ENCODE data around the gene FOXS1. TPM values are rescaled to one million over a fixed set of nuclear protein-coding genes. Genes with fewer than 3 reads are reported as not detected.

The FOXS1 gene
- total RNA-seq, 1 donor from 2014 or later = 26.0 TPM

DNA sequence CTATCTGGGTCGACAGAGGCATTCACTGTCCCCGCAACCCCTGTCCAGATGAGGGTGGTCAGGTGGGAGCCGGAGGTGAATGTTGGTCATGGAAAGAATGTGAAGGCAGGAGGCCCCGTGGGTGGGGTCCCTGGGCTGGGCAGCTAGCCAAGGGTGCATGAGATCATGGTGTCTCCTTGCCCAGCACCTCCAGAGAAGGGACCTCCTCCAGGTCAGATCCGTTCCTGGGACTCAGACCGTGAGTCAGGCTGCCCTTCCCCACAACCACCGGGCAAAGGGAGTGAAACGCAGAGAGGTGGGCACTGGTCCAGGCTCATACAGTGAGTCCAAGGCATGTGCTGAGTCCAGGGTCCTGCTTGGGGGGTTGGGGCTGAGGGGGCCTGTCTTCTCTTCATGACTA, 3.5 kb downstream of the FOXS1 start:
- DNase-seq (ENCODE audit: low read depth) (peak; percentile 77), FAIRE-seq (no peak)
- peaks cover 4% of the 10 kb centered on the region for H3K27me3 Mint-ChIP-seq (ENCODE audit: low read depth, unreplicated experiment)
- Histone ChIP-seq H3K27me3 (ENCODE audit: insufficient read depth, low read length) (no peaks in the 10 kb centered on the region), H3K4me3 (ENCODE audit: insufficient read depth, low read depth, low read length) (peak overlapping the region; percentile 40), H3K4me1 (ENCODE audit: insufficient read depth, low read length) (peaks cover 75% of the 10 kb centered on the region), H3K9me3 (ENCODE audit: insufficient read depth, low read depth, low read length) (no peaks in the 10 kb centered on the region), H3K27ac (ENCODE audit: low read depth, low read length) (peak overlapping the region; percentile 85), H3K79me2 (ENCODE audit: insufficient read depth, low read length) (peaks cover 14% of the 10 kb centered on the region), H3K9ac (ENCODE audit: low read length) (peak overlapping the region; percentile 72), H3K4me2 (ENCODE audit: low read length) (peak overlapping the region; percentile 84), H2AFZ (ENCODE audit: low read depth, low read length) (no peak overlapping the region), H3K36me3 (ENCODE audit: insufficient read depth, low read length) (no peaks in the 10 kb centered on the region), H4K20me1 (ENCODE audit: insufficient read depth, low read length) (no peaks in the 10 kb centered on the region)
- H3K36me3 Mint-ChIP-seq (ENCODE audit: low read depth, unreplicated experiment) = no peaks in the 10 kb centered on the region
- TF ChIP-seq, protein P1, sequence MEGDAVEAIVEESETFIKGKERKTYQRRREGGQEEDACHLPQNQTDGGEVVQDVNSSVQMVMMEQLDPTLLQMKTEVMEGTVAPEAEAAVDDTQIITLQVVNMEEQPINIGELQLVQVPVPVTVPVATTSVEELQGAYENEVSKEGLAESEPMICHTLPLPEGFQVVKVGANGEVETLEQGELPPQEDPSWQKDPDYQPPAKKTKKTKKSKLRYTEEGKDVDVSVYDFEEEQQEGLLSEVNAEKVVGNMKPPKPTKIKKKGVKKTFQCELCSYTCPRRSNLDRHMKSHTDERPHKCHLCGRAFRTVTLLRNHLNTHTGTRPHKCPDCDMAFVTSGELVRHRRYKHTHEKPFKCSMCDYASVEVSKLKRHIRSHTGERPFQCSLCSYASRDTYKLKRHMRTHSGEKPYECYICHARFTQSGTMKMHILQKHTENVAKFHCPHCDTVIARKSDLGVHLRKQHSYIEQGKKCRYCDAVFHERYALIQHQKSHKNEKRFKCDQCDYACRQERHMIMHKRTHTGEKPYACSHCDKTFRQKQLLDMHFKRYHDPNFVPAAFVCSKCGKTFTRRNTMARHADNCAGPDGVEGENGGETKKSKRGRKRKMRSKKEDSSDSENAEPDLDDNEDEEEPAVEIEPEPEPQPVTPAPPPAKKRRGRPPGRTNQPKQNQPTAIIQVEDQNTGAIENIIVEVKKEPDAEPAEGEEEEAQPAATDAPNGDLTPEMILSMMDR (IDR thresholded peaks at IDR 0.05; ENCODE audit: insufficient read depth, low read depth, low read length) = no peak
- TF ChIP-seq EZH2 (IDR thresholded peaks at IDR 0.05; ENCODE audit: insufficient read depth, low read length) = no peak
- peak overlapping the region; percentile 20 for H3K4me3 Mint-ChIP-seq (ENCODE audit: unreplicated experiment)
- peak overlapping the region; percentile 93 for H3K27ac Mint-ChIP-seq (ENCODE audit: unreplicated experiment)
- peaks cover 3% of the 10 kb centered on the region for H3K9me3 Mint-ChIP-seq (ENCODE audit: unreplicated experiment)
- H3K4me1 Mint-ChIP-seq (ENCODE audit: low read depth, unreplicated experiment) = peaks cover 38% of the 10 kb centered on the region

DNA sequence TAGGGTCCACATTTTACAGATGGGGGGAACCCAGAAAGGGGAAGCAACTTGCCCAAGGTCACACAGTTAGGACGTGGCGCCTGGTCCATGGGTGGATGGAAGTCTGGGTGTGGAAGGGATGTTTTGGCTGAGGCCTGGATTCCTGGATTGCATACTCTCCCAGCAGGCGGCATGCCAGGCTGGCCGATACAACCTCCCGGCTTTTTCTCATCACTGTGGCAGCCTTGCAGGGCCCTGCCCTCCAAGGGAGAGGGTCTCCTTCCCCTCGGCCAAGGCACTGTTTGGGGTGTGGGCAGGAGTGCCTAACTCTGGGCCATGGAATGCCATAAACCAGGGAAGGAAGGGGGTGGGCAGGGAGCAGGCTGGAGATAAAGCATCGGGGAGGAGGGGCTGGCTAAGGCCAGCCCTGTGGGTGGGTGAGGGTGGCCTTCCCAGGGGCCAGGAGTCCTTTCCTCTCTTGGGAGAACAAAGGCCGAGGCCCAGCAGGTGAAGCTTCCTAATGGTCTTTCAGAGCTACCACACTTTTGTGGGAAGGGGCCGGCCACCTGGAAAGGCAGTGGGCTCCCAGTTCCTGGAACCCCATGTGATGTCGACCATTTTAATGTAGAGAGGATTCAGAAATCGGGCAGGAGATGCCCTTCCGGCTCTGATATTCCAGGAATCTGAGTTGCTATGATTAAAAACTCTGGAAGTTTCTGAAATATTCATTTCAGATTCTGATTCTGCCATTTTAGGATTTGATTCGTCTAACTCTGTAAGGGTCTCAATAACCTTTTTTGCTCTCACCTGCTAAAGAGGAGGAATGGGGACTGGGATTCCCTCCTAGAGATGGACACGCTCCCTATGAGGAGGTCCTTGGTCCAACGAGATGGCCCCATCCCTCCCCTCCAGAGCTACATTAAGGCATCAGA, 4.2 kb downstream of the FOXS1 start:
- no peaks in the 10 kb centered on the region for H3K36me3 ChIP-seq (ENCODE audit: insufficient read depth, low read length)
- Mint-ChIP-seq H3K36me3 (ENCODE audit: low read depth, unreplicated experiment) (no peaks in the 10 kb centered on the region), H3K9me3 (ENCODE audit: unreplicated experiment) (peaks cover 3% of the 10 kb centered on the region), H3K27me3 (ENCODE audit: low read depth, unreplicated experiment) (no peaks in the 10 kb centered on the region), H3K4me3 (ENCODE audit: unreplicated experiment) (no peak overlapping the region), H3K4me1 (ENCODE audit: low read depth, unreplicated experiment) (peaks cover 44% of the 10 kb centered on the region), H3K27ac (ENCODE audit: unreplicated experiment) (peak overlapping the region; percentile 75)
- H3K79me2 ChIP-seq (ENCODE audit: insufficient read depth, low read length) = peaks cover 14% of the 10 kb centered on the region
- H3K9ac ChIP-seq (ENCODE audit: low read length) = peak overlapping the region; percentile 72
- no peak for FAIRE-seq
- no peaks in the 10 kb centered on the region for H3K9me3 ChIP-seq (ENCODE audit: insufficient read depth, low read depth, low read length)
- H3K27me3 ChIP-seq (ENCODE audit: insufficient read depth, low read length) = no peaks in the 10 kb centered on the region
- H3K27ac ChIP-seq (ENCODE audit: low read depth, low read length) = peak overlapping the region; percentile 85
- no peak overlapping the region for H2AFZ ChIP-seq (ENCODE audit: low read depth, low read length)
- H4K20me1 ChIP-seq (ENCODE audit: insufficient read depth, low read length) = no peaks in the 10 kb centered on the region
- H3K4me3 ChIP-seq (ENCODE audit: insufficient read depth, low read depth, low read length) = no peak overlapping the region
- DNase-seq (ENCODE audit: low read depth) = no peak
- peaks cover 79% of the 10 kb centered on the region for H3K4me1 ChIP-seq (ENCODE audit: insufficient read depth, low read length)
- TF ChIP-seq, protein P1 (IDR thresholded peaks at IDR 0.05; ENCODE audit: insufficient read depth, low read depth, low read length) = no peak
- no peak for TF ChIP-seq EZH2 (IDR thresholded peaks at IDR 0.05; ENCODE audit: insufficient read depth, low read length)
- H3K4me2 ChIP-seq (ENCODE audit: low read length) = peak overlapping the region; percentile 84
